Activated naive CD4-positive, alpha-beta T cell (primary cell): Measurements from ENCODE around the gene PRSS23.

Experiments used
- DNase-seq, 4 experiments: peaks; one replicate each; lab custom pipeline; 2025; lab: John Stamatoyannopoulos, UW

Gene PRSS23

DNA sequence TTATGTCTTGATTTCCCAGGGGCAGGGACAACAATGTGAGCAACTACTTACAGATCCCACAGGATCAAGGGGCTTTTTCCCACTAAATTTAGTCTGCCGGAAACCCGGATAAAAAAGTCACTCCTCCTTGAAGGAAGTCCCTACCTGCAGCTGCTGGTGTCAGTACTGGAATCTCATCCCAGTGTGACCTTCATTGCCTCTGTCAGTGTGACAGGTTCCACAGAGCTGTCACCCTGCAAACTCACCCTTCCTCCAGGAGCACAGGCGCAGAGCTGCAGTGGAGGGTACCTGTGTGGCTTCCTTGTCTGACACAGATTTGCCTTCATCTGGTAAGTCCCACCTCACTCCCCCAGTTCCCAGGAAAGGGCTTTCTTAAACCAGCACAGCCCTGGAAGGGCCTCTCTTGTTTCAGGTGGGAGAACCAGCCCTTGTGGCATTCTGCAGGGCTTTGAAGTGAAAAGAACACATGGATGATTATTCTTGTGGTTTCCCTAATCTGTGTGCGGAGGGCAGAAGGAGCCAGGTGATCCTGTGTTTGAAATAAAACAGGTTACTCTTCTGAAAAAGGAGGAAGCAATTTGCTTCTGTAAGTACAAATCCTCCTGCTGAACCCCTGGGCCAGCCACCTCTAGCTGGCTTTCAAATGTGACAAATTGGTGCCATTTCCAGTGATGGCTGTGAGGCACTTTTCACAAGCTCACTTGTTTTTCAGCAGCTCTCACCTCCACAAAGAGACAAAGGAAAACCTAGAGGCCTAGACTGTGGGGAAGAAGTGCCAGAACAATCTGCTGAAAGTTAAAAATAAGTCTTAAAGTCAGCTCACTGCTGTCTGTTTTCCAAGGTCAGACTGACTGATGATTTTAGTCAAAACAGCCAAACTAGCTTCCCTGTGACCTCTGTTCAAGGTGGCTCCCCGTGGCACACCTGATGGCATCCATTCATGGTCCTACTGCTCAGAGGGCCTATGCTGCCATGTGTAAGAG lies 9.2 kb upstream of the PRSS23 start:
- DNase-seq = no peak

GRCh38 chr11:86792150-86792549 lies 8.2 kb upstream of the PRSS23 start:
- DNase-seq = no peak

DNA sequence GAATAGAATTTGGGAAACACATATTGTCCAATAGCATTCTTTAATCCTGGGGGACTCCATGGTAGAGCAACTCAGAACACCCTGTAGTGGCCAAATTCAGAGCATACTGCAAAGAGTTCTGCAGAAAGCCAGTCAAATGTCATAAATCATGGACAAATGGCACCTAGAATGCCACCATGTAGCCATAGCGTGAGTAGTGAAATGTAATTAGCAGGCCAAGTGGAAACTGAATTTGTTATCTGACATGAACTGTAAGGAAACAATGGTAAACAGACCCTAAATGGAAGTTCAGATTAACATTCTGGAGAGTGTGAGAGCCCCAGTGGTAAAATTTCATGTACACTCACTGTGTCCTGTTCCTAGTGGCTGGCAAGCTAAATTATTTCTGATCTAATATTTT lies 7.0 kb upstream of the PRSS23 start:
- no peak for DNase-seq

GRCh38 chr11:86795511-86795910 lies 4.8 kb upstream of the PRSS23 start:
- DNase-seq = no peak

- DNase-seq = no peak
Observed at GRCh38 chr11:86795949-86796348, 4.4 kb upstream of the PRSS23 start.

- DNase-seq = no peak
Observed at GRCh38 chr11:86797133-86797532, 3.2 kb upstream of the PRSS23 start.

GRCh38 chr11:86798988-86799387 lies 1.4 kb upstream of the PRSS23 start:
- no peak for DNase-seq

DNA sequence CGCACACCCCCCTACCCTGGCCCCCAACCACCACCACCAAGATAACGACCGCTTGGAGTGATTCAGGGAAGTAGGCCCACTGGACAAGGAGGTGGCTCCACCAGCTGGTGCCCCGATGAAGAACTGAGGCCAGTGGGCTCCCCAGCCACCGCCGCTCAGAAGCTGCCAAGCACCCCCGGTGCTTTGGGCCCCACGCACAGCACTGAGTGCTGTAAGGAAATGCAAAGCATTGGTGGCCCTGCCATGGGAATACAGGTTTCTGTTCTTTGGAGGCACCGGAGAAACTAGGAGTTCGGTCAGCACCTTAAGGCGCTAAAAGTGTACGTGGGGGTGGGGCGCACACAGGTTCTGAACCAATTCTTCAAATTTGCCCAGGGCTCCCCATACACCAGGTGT lies 664 bp upstream of the PRSS23 start:
- no peak for DNase-seq

DNA sequence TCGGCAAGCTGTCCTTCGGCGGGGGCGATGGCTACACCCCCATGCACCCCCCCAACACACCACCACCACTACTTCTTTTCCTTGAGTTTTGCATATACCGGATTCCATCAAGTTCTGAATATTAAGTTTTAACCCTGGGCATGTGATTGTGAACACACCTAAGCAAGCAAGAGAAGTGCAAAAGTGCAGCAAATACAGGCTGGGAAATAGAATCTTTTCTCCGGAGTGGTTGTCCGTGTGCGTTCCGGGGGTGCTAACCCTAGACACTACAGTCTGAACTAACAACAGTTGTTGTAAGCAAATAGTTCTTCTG lies 574 bp downstream of the PRSS23 start:
- no peak for DNase-seq

DNA sequence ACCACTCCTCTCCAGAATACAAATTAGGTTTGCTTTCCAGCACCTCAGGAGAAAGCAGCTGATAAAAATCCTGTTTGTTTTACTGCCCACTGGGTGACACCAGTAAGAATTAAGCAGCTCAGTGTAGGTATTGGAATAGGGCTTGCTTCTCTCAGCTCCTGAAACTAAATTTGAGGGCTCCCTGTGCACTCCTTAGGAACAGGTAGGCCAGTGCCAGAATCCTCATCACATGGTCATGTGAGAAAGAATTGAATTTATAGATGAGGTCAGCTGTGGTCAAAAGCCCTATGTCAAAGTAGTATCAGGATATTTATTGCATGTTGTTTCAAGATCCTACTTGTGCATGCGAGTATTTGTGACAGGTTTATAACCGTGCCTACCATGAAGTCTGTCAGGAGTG lies 1.0 kb downstream of the PRSS23 start:
- DNase-seq = no peak

DNA sequence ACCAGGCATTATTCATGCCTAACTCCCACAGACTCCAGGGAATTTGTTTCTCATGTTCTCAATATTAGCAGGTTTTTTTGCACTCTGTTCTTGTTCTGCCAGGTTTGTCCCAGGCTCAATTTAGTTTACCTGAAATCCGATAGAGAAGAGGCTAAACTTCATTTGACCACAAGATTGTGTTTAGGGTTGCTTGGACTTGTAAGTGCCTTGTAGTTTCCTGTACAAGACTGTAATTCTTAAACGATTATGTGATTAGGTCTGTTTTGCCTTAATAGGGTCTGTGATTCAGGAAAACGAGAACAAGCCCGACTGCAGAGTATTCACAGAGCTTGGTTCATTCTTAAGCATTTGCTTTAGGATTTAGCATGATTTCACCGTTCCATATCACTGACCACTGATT lies 1.8 kb downstream of the PRSS23 start:
- no peak for DNase-seq

DNA sequence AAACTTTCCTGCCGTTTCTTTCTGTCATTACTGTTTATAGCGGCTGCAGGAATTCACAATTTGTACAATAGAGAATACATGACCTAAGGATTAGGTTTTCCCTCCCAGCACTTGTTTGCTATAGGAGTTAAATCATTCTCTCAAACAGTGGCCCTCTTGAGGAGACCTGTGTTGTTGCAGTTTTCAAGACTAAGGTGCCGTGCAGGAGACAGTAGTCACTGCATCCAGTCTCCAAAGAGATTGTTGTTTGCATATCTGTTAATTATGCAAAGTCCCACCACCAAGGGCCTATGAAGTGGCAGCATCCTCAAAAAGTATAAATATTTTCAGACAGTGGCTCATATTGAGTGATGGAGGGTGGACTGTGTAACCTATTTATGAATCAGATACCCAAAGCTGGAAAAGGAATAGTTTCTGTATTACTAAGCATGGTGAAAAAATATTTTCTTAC lies 2.3 kb downstream of the PRSS23 start:
- no peak for DNase-seq

DNA sequence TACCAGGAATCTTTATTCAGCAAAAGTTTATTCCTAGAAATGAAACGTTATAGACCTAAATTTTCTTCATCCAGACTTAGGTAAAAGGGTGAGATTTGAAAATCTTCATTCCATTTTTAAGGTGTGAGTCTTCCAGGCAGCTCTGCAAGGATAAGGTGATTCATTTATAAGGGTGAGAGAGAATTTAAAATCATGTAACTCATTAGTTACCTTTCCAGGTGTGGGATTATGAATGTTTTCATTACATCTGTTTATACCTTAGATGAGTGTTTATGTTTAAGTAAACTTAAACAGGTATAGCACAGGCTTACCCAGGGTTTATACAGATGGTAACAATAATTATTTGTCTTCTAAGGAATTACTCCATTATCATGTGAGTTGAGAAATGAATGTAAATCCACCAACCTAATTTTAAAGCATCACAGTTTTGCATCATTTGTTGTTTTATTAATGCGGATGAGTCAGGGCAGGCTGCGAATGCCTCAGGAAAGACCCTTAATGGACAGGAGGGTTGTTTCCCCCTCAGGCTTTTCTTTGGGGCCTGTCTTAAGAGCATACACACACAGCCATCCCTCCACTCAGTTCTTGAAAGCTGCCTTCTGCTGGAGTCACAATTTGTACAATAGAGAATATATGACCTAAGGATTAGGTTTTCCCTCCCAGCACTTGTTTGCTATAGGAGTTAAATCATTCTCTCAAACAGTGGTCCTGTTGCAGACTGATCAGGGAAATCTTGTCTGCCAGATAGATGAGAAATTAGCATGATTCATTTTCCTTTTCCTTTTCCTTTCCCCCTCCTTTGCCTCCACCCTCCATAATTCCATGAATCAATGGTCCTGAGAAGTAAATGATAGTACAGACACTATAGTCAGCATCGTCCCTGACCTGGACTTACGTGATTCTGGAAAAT lies 3.0 kb downstream of the PRSS23 start:
- no peak for DNase-seq

- DNase-seq = no peak
Observed at GRCh38 chr11:86804951-86805350, 4.6 kb downstream of the PRSS23 start.

DNA sequence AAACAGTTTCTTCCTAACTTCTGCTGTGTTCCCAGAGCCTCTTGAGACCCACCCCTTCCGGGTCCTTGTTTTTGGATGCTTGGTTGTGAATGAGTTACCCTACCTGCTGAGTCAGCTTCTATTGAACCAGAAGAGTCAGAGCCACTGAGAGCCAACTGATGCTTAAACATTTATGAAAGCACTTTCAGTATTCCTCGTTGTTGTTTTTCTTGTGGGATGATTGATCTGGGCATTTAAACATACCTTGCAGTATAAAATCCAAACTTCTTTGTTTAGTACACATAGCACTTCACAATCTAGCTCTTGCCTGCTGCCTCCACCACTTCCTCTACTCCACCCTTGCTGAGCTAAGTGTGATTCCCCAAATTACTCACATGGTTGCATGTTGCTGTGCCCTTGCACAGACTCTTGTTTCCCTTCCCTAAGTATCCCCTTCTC lies 5.5 kb downstream of the PRSS23 start:
- DNase-seq = no peak

DNA sequence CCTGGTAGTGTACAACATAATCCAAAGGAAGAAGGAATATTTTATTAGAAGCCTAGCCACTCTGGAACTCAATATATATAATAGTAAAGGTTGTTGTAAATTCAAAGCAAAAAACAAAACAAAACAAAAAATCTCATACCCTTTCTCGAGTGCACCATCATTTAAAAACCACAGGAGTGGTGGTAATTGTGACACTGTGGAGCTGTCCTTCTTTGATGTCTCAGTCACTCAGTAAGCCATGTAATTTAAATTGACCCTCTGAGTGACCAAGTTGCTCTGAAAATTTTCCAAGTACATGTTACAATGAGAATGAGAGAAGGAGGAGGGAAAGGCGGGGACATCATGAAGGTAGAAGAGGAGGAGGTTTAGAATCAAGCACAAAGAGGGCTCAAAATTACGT lies 6.6 kb downstream of the PRSS23 start:
- no peak for DNase-seq

- no peak for DNase-seq
Observed at GRCh38 chr11:86807360-86807759, 7.0 kb downstream of the PRSS23 start.

DNA sequence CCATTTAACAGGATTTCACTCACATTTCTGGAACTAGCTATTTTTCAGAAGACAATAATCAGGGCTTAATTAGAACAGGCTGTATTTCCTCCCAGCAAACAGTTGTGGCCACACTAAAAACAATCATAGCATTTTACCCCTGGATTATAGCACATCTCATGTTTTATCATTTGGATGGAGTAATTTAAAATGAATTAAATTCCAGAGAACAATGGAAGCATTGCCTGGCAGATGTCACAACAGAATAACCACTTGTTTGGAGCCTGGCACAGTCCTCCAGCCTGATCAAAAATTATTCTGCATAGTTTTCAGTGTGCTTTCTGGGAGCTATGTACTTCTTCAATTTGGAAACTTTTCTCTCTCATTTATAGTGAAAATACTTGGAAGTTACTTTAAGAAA lies 9.2 kb downstream of the PRSS23 start:
- DNase-seq = no peak

GRCh38 chr11:86810288-86810687 lies 9.9 kb downstream of the PRSS23 start:
- no peak for DNase-seq

DNA sequence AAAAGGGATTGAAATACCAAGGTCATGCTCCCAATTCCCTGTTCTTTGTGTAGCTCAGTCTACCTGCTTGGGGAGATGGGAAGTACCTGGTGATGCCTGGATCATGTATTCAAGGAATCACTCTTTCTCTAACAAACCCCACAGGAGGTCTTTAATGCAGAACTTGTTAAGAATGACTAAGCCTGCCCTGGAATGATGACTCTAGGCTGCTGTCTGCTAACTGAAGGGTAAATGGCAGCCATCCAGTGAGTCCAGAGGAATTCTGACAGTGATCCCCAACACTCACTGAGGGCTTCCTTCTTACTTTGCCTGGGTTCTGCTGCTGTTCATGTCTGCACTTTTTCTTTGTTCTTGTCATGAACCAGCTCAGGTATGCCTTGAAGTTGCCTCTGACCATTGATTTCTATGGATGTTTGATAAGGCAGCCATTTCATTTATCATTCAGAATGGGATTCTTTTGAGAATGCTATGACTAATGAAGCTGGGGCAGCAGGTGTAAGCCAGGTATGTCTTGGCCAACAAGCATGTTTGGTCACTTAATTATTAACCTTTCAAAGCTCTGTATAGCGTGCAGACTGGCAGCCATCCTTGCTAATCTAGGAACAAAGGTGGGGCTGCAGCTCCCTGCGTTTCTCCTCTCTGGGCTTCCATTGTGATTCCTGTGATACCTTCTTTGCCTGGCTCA lies 11.4 kb downstream of the PRSS23 start:
- DNase-seq = no peak

DNA sequence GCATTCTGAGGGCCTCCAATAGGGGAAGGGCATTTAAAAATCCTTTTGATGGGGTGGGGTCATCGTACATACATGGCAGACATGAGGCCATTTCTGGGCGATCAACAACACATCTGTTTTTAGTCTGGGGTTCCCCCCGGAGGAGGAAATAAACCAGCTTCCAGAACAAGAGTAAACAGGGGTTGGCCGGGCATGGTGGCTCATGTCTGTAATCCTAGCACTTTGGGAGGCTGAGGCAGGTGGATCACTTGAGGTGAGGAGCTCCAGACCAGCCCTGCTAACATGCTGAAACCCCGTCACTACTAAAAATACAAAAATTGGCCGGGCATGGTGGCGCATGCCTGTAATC lies 12.0 kb downstream of the PRSS23 start:
- no peak for DNase-seq

DNA sequence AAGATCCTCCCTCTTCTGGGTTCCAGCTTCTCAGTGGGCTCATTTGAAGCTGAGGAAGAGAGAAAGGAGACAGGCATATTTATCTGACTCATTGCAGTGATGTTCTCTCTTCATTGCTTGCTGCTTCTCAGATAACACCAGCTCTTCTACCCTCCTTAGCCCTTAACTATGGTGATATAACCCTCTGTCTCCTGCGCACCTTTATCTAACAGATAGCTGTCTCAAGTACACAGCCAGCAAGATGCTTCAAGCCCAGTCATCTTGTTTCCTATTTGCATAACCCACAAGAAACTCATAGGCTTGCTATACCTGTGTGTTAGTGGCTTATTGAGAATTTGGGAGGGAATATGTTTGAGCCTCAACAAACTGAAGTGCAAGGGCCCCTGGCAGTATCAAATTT lies 12.6 kb downstream of the PRSS23 start:
- no peak for DNase-seq
